ENCODE measurements around the gene RNF208.

The RNF208 gene

GRCh38 chr9:137226338-137227053 is 4.5 kb upstream of the RNF208 start:
- DNase-seq: no peak

GRCh38 chr9:137225699-137226331 is 3.8 kb upstream of the RNF208 start:
- no peak for DNase-seq

- no peak for DNase-seq
Measured at GRCh38 chr9:137224830-137225694, 3.0 kb upstream of the RNF208 start, which contains the start of gene CYSRT1. Gene CYSRT1 (plus strand): TSS chr9:137225174. CDS start chr9:137225622, 448 bp downstream.

GRCh38 chr9:137223078-137223970 is 1.3 kb upstream of the RNF208 start:
- peak; percentile 95 for DNase-seq

- DNase-seq: no peak
Measured at GRCh38 chr9:137221506-137222111, 431 bp downstream of the RNF208 start.

- no peak for DNase-seq
Measured at GRCh38 chr9:137221095-137221505, 940 bp downstream of the RNF208 start.

- DNase-seq: no peak
Measured at GRCh38 chr9:137220317-137221094, 1.5 kb downstream of the RNF208 start.

- no peak for DNase-seq
Measured at GRCh38 chr9:137219757-137220316, 2.2 kb downstream of the RNF208 start.

GRCh38 chr9:137218754-137219271 is 3.2 kb downstream of the RNF208 start:
- no peak for DNase-seq

GRCh38 chr9:137218212-137218753 is 3.8 kb downstream of the RNF208 start:
- no peak for DNase-seq

- DNase-seq: no peak
Measured at GRCh38 chr9:137217276-137218211, 4.5 kb downstream of the RNF208 start.

GRCh38 chr9:137216188-137216965 is 5.7 kb downstream of the RNF208 start:
- no peak for DNase-seq

- no peak for DNase-seq
Measured at GRCh38 chr9:137215196-137215986, 6.6 kb downstream of the RNF208 start.

- DNase-seq: no peak
Measured at GRCh38 chr9:137214620-137215019, 7.4 kb downstream of the RNF208 start.

- DNase-seq: no peak
Measured at GRCh38 chr9:137213160-137214060, 8.6 kb downstream of the RNF208 start.

- no peak for DNase-seq
Measured at GRCh38 chr9:137212520-137212919, 9.5 kb downstream of the RNF208 start.

Measured in activated gamma-delta T cell (primary cell).